PFSK-1 (cell line): ENCODE data around the gene CATSPER3.

Experiments
- FOXP2 ChIP-seq: optimal IDR thresholded peaks from 2 replicates; pipeline ENCODE3; 2011; ENCODE audit warnings: borderline replicate concordance, control low read depth, inconsistent platforms; ENCODE audit not compliant: insufficient read depth; ENCODE audit errors: extremely low read length, extremely low read depth
- POLR2AphosphoS5 ChIP-seq: IDR thresholded peaks from 2 replicates; pipeline ENCODE4 v1.6.1; 2012; ENCODE audit warnings: low read depth, mild to moderate bottlenecking, control low read depth, low read length, moderate library complexity
- SIN3A ChIP-seq: IDR thresholded peaks from 2 replicates; pipeline ENCODE4 v1.6.1; 2012; ENCODE audit warnings: mild to moderate bottlenecking, low read length, moderate library complexity, borderline replicate concordance; ENCODE audit not compliant: insufficient read depth
- TAF1 ChIP-seq: IDR thresholded peaks from 2 replicates; pipeline ENCODE4 v1.6.1; 2012; ENCODE audit warnings: low read length, control low read depth, borderline replicate concordance; ENCODE audit not compliant: insufficient read depth
- TF ChIP-seq, protein P1 (sequence below), 2 experiments: IDR thresholded peaks; 2 replicates each; pipeline versions ENCODE4 v1.6.1 to v1.8.0; 2011 to 2012; ENCODE audit warnings: low read depth in 2 of 2, low read length in 2 of 2, control low read depth in 1 of 2, inconsistent platforms in 1 of 2, mild to moderate bottlenecking in 1 of 2, moderate library complexity in 1 of 2; ENCODE audit not compliant: insufficient read depth in 1 of 2

CATSPER3 gene

DNA sequence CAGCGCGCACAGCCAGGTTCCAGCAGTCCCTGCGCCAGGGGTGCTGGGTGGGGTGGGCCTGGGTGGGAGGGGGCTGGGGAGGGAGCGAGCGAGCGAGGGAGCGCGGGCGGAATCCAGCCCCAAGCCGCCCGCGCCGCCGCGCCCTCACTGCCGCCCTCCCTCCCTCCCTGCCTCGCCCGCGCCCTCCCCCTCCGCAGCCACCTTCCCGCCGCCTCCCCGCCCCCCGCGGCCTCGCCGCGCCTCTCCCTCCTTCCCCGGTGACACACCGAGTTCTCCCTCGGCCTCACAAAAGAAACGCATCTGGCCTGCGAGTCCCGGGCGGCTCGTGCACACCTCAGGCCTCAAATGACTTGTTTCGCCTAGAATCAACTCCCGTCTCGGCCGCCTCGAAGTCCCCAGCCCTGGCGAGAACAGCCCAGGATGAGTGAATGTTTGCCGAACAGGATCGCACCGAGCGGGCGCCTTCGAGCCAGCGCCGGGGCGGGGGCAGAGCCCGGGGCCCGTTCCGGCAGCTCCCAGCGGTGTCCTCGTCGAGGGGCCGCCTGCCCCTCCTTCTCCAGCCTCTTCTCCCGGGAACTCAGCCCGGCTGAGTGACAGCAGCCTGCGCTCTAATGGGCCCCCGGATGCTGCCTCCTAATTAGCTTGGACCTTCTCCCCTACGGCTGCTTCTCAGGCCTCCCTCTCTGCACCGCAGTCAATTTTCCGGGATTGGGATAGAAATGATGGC, 66.7 kb downstream of the CATSPER3 start:
- no peak for TF ChIP-seq FOXP2
- TF ChIP-seq POLR2AphosphoS5, result no peak
- TF ChIP-seq TAF1, result no peak
- TF ChIP-seq, protein P1, sequence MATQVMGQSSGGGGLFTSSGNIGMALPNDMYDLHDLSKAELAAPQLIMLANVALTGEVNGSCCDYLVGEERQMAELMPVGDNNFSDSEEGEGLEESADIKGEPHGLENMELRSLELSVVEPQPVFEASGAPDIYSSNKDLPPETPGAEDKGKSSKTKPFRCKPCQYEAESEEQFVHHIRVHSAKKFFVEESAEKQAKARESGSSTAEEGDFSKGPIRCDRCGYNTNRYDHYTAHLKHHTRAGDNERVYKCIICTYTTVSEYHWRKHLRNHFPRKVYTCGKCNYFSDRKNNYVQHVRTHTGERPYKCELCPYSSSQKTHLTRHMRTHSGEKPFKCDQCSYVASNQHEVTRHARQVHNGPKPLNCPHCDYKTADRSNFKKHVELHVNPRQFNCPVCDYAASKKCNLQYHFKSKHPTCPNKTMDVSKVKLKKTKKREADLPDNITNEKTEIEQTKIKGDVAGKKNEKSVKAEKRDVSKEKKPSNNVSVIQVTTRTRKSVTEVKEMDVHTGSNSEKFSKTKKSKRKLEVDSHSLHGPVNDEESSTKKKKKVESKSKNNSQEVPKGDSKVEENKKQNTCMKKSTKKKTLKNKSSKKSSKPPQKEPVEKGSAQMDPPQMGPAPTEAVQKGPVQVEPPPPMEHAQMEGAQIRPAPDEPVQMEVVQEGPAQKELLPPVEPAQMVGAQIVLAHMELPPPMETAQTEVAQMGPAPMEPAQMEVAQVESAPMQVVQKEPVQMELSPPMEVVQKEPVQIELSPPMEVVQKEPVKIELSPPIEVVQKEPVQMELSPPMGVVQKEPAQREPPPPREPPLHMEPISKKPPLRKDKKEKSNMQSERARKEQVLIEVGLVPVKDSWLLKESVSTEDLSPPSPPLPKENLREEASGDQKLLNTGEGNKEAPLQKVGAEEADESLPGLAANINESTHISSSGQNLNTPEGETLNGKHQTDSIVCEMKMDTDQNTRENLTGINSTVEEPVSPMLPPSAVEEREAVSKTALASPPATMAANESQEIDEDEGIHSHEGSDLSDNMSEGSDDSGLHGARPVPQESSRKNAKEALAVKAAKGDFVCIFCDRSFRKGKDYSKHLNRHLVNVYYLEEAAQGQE (IDR thresholded peaks at IDR 0.05; ENCODE audit: insufficient read depth in 1 of 2, low read depth in 2 of 2, low read length in 2 of 2), result no peak
- TF ChIP-seq SIN3A, result no peak

DNA sequence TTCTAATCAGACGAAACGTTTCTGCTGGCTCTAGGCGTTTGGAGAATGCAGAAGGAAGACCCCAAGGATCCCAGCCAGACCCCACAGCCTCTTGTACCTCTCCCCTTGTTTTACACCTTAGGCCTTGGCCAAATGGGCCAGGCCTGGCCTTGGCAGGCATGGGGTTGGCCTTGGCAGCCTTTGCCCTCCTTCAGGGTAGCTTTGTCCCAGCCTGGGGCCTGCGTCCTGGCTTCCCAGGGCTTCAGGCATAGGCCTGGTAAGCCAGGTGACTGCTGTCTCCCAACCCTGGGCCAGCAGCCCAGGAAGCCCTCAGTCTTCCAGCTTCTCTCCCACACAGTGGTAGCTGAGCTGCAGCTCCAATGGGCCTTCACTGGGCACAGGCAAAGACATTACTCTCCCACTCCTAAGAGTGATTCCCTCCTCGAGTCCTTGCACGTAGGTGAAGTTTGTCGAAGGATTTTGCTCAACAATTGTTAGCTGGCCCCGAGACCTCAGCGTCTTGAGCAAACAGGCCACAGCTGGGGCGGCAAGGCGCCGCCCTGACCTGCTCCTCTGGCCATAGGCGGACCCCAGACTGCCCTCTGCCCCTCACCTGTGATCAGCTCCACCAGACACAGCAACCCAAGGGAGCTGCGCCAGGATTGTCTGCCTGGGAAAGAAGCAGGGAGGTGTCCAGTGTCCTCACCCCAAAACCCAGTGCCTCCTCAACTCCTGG, 67.4 kb downstream of the CATSPER3 start:
- TF ChIP-seq, protein P1 (IDR thresholded peaks at IDR 0.05; ENCODE audit: insufficient read depth in 1 of 2, low read depth in 2 of 2, low read length in 2 of 2), result no peak
- TF ChIP-seq FOXP2, result no peak
- no peak for TF ChIP-seq SIN3A
- TF ChIP-seq POLR2AphosphoS5, result no peak
- no peak for TF ChIP-seq TAF1

DNA sequence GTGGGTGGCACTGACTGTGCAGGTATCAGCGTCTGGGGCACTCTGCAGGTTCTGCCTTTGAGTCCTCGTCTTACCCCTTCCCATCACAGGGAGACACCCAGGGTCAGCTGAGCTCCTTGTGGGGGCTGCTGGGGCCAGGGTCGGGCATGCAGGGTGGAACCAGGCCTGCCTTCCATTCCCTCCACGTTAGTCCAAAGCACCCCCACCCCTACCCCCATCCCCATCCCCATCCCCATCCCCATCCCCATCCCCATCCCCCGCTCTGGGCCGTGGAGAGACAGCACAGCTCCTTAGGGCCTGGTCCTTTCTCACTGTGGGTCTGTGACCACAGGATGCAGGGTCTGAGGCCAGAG, 67.9 kb downstream of the CATSPER3 start:
- TF ChIP-seq SIN3A (no peak), POLR2AphosphoS5 (no peak), TAF1 (no peak)

DNA sequence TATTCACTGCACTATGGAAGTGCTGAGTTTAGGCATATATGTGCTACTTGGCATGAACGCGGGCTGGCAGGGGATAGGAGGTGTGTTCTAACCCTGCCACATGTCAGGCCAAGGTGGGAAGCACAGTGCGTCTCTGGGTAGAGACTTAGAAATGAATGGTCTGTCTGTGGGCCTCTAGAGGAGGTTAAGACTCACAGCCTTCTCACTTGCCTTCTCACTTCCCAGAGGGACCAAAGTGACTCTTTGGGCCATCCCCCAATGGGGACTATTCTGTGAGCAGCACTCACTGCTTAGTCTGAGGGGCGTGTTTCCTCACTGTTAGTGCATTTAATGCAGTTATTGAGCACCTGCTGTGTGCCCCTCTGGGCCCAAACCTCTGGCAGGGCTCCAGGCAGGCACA, 68.7 kb downstream of the CATSPER3 start:
- TF ChIP-seq FOXP2 (no peak), POLR2AphosphoS5 (no peak), TAF1 (no peak), SIN3A (no peak)
- TF ChIP-seq, protein P1 (IDR thresholded peaks at IDR 0.05; ENCODE audit: insufficient read depth in 1 of 2, low read depth in 2 of 2, low read length in 2 of 2), result no peak

DNA sequence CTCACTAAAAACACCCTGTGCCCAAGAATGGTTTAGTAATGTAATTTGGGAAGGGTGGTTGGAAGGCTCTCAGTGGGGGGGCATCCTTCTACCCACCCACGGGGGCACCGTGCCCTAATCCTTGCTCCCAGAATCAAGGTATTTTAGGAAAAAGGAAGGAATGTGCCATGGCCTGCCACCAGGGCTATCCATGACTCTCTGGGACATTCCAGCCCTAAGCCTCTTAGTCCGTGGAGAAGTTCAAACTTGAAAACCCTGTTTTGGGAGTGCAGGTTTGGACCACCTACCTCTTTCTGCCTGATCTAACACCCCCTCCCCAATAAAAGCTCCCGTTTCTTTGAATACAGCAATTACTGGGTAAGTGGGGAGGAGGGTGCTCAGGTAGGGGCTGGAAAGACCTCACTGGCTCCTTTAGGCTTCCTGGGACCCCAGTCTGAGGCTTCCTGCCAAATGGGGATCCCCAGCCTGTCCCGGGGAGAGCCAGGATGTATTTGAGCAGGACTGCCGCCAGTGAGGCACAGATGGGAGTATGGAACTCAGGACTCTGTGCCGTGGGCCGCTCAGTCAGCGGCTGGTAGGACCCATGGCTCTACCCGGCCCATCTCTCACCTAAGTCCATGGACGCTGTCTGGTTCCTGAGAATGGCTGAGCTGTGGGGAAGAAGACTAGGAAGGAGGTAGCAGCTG, 70.0 kb downstream of the CATSPER3 start:
- TF ChIP-seq SIN3A (no peak), FOXP2 (no peak), TAF1 (no peak), POLR2AphosphoS5 (no peak)
- TF ChIP-seq, protein P1 (IDR thresholded peaks at IDR 0.05; ENCODE audit: insufficient read depth in 1 of 2, low read depth in 2 of 2, low read length in 2 of 2), result no peak
